VCaP (cell line): ENCODE data around the gene ELF2.
"Not testable (repeated sequence)": the region's sequence is repeated elsewhere in the genome, so short reads cannot be mapped to it uniquely, and the experiment has no call there.

Experiments
- H3K27ac ChIP-seq: fragments of 450-650 bp; 2 replicates; pipeline ENCODE4 v1.5.1; 2017
- CTCF ChIP-seq: fragments of 450-650 bp; conservative IDR thresholded peaks from 2 replicates; pipeline ENCODE4 v1.5.1; 2017; ENCODE audit warnings: mild to moderate bottlenecking, moderate library complexity

Gene ELF2

GRCh38 chr4:139200506-139200905 lies 23.5 kb upstream of the ELF2 start:
- no peak for TF ChIP-seq CTCF
- H3K27ac ChIP-seq: no peak overlapping the region

GRCh38 chr4:139200102-139200501 lies 23.1 kb upstream of the ELF2 start:
- no peak overlapping the region for H3K27ac ChIP-seq
- TF ChIP-seq CTCF: no peak

GRCh38 chr4:139197214-139197613 lies 20.2 kb upstream of the ELF2 start:
- not testable (repeated sequence) for H3K27ac ChIP-seq

- no peak for TF ChIP-seq CTCF
- no peak overlapping the region for H3K27ac ChIP-seq
These were observed 19.4 kb upstream of the ELF2 start for GRCh38 chr4:139196462-139196861.

- no peak for TF ChIP-seq CTCF
- H3K27ac ChIP-seq: no peak overlapping the region
These were observed 14.4 kb upstream of the ELF2 start for GRCh38 chr4:139191373-139191772.

GRCh38 chr4:139189972-139190371 lies 13.0 kb upstream of the ELF2 start:
- no peak overlapping the region for H3K27ac ChIP-seq
- TF ChIP-seq CTCF: no peak

GRCh38 chr4:139189417-139189749 lies 12.4 kb upstream of the ELF2 start:
- no peak for TF ChIP-seq CTCF

GRCh38 chr4:139188648-139189416 lies 11.8 kb upstream of the ELF2 start:
- TF ChIP-seq CTCF: no peak
- H3K27ac ChIP-seq: no peak overlapping the region

More at GRCh38 chr4:139189417-139189749, 12.4 kb upstream of the ELF2 start:
- no peak overlapping the region for H3K27ac ChIP-seq
